Measurements from ENCODE around the gene ZC3H12C. TPM values are rescaled to one million over a fixed set of nuclear protein-coding genes. Genes with fewer than 3 reads are reported as not detected.
A peak's percentile ranks its signal among the peaks of the same experiment; 100 is the strongest.

The ZC3H12C gene
- polyA plus RNA-seq, 3 donors from 2014 or later: not detected

DNA sequence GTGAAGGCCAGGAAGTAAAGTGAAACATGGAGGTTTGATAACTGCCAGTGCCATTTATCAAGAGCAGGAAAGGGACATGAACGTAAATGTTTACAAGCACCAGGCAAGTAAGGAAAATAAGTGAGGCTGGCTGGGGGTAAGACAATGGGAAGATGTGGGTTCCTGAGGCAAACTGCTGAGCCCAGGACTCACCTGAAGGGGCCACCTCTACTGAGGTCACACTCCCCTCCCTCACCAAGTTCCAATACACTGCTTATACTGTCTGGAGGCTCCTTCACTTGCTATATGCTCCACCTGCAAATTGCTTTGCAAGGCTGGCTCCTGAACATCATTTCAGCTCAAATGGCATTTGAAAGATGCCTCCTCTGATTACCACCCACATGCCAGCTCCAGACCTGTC lies 10.3 kb upstream of the ZC3H12C start:
- Mint-ChIP-seq H3K27ac (no peak overlapping the region), H3K4me3 (no peak overlapping the region), H3K9me3 (peaks cover 0 to 5% (median under 1%) of the 10 kb centered on the region in 6 donors), H3K27me3 (ENCODE audit: low read depth in 3 of 3) (peaks cover 0 to 4% (median 0%) of the 10 kb centered on the region in 3 donors), H3K36me3 (no peaks in the 10 kb centered on the region), H3K4me1 (no peaks in the 10 kb centered on the region)
- no peak for DNase-seq

DNA sequence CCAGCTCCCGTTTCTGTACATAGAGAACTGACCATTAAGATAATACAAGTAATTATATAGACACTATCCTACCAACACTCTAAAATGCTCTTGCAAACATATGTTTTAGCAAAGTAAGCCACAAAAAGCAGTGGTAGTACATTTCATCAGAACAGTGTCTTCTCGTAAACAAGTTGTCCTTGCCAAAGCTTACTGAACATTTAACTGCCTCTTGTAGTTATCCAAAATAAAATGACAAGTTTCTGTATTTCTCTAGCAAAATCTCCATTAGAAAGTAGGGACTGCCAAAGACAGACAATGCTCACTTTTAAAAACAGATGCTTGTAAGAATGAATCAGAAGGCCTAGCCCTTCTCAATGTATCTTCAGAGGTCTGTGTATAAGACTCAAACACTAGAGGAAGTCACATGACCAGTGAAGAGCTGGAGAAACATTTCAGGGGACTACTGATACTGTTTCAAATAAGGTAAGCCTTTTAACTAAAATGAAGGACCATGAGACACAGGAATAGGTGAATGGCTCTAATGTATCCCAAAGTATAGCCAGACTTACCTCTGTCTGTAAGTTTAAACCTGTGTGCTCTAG lies 7.8 kb upstream of the ZC3H12C start:
- H3K27me3 Mint-ChIP-seq (ENCODE audit: low read depth in 3 of 3): peaks cover 0 to 4% (median 0%) of the 10 kb centered on the region in 3 donors
- no peaks in the 10 kb centered on the region for H3K36me3 Mint-ChIP-seq
- no peak overlapping the region for H3K4me3 Mint-ChIP-seq
- H3K27ac Mint-ChIP-seq: no peak overlapping the region
- H3K9me3 Mint-ChIP-seq: peaks cover 0 to 2% (median 0%) of the 10 kb centered on the region in 6 donors
- H3K4me1 Mint-ChIP-seq: no peaks in the 10 kb centered on the region
- DNase-seq: no peak

DNA sequence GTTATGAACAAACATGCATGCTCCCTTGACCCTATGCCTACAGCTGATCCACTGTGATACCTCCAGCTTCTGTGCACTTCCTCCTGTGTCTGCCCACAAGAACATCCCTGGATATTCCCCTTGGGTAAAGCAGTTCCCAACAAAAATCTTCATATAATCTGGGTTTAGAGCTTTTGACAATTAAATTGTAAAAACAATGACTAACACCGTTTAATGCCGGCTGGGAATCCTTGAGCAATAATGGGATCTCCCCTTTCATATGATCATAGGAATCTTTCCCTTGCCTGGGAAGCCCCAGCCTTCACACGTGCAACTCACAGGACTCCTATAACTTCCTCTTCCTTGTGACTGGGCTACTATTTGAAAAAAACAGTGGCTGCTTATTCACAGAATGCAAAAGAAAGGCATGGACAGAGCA lies 6.3 kb upstream of the ZC3H12C start:
- Mint-ChIP-seq H3K27me3 (ENCODE audit: low read depth in 3 of 3) (peaks cover 2 to 3% (median 3%) of the 10 kb centered on the region in 3 donors), H3K27ac (no peak overlapping the region), H3K4me3 (no peak overlapping the region), H3K36me3 (no peaks in the 10 kb centered on the region), H3K4me1 (no peaks in the 10 kb centered on the region), H3K9me3 (peaks cover 0 to under 1% (median 0%) of the 10 kb centered on the region in 6 donors)
- DNase-seq: no peak

- Mint-ChIP-seq H3K9me3 (peaks cover 0 to 4% (median 0%) of the 10 kb centered on the region in 6 donors), H3K27ac (no peak overlapping the region), H3K4me1 (peaks cover 4 to 5% of the 10 kb centered on the region in 2 donors), H3K27me3 (ENCODE audit: low read depth in 3 of 3) (peaks cover 5 to 6% (median 6%) of the 10 kb centered on the region in 3 donors), H3K36me3 (no peaks in the 10 kb centered on the region), H3K4me3 (no peak overlapping the region)
- DNase-seq: no peak
These were observed 5.2 kb upstream of the ZC3H12C start for GRCh38 chr11:110087812-110088534.

- H3K4me1 Mint-ChIP-seq: peaks cover 4 to 6% of the 10 kb centered on the region in 2 donors
- no peak overlapping the region for H3K27ac Mint-ChIP-seq
- H3K4me3 Mint-ChIP-seq: no peak overlapping the region
- H3K36me3 Mint-ChIP-seq: no peaks in the 10 kb centered on the region
- peaks cover 6% of the 10 kb centered on the region in 3 donors for H3K27me3 Mint-ChIP-seq (ENCODE audit: low read depth in 3 of 3)
- no peak for DNase-seq
- peaks cover 0 to 4% (median 0%) of the 10 kb centered on the region in 6 donors for H3K9me3 Mint-ChIP-seq
These were observed 4.5 kb upstream of the ZC3H12C start for GRCh38 chr11:110088535-110089344.

- Mint-ChIP-seq H3K27ac (no peak overlapping the region), H3K9me3 (peaks cover 0 to 4% (median 0%) of the 10 kb centered on the region in 6 donors), H3K27me3 (ENCODE audit: low read depth in 3 of 3) (peaks cover 6 to 13% (median 6%) of the 10 kb centered on the region in 3 donors), H3K36me3 (no peaks in the 10 kb centered on the region), H3K4me3 (no peak overlapping the region), H3K4me1 (peaks cover 8 to 12% of the 10 kb centered on the region in 2 donors)
- no peak for DNase-seq
These were observed 3.4 kb upstream of the ZC3H12C start for GRCh38 chr11:110089617-110090282.

DNA sequence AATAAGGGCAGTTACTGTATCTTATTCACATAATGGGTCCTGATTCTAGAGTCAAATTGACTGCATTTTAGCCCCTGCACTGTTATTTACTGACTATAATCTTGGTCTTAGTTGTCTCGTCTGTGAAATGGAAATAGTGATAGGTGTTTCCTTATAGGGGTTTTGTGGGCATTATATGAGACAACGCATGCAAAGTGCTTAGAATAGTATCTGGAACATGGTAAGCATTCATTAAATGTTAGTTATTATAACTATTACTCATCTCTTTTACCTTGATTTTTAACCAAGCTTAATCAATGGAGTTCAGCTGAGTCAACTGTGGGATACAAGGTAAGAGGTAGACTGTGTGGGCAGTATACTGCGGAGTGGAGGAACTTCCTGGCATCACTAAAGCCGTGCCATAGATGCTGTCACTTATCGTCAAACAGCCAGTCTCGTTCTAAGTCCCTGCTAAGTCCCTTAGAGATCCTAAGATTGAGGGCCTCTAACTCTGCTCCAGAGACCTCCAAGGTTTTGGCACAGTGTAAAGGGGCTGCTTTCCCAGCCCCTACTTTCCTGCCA lies 2.6 kb upstream of the ZC3H12C start:
- H3K27ac Mint-ChIP-seq: no peak overlapping the region
- H3K4me1 Mint-ChIP-seq: peaks cover 8 to 12% of the 10 kb centered on the region in 2 donors
- H3K36me3 Mint-ChIP-seq: no peaks in the 10 kb centered on the region
- H3K4me3 Mint-ChIP-seq: no peak overlapping the region
- peaks cover 6 to 17% (median 6%) of the 10 kb centered on the region in 3 donors for H3K27me3 Mint-ChIP-seq (ENCODE audit: low read depth in 3 of 3)
- DNase-seq: no peak
- peaks cover 0 to 6% (median 0%) of the 10 kb centered on the region in 6 donors for H3K9me3 Mint-ChIP-seq

GRCh38 chr11:110092111-110092514 lies 1.1 kb upstream of the ZC3H12C start:
- Mint-ChIP-seq H3K4me1 (peaks cover 8 to 12% of the 10 kb centered on the region in 2 donors), H3K9me3 (peaks cover 0 to 7% (median 0%) of the 10 kb centered on the region in 6 donors), H3K36me3 (no peaks in the 10 kb centered on the region), H3K27ac (no peak overlapping the region), H3K4me3 (peak overlapping the region; percentile 57 to 77 (median 62)), H3K27me3 (ENCODE audit: low read depth in 3 of 3) (peaks cover 3 to 26% (median 6%) of the 10 kb centered on the region in 3 donors)
- DNase-seq: no peak

DNA sequence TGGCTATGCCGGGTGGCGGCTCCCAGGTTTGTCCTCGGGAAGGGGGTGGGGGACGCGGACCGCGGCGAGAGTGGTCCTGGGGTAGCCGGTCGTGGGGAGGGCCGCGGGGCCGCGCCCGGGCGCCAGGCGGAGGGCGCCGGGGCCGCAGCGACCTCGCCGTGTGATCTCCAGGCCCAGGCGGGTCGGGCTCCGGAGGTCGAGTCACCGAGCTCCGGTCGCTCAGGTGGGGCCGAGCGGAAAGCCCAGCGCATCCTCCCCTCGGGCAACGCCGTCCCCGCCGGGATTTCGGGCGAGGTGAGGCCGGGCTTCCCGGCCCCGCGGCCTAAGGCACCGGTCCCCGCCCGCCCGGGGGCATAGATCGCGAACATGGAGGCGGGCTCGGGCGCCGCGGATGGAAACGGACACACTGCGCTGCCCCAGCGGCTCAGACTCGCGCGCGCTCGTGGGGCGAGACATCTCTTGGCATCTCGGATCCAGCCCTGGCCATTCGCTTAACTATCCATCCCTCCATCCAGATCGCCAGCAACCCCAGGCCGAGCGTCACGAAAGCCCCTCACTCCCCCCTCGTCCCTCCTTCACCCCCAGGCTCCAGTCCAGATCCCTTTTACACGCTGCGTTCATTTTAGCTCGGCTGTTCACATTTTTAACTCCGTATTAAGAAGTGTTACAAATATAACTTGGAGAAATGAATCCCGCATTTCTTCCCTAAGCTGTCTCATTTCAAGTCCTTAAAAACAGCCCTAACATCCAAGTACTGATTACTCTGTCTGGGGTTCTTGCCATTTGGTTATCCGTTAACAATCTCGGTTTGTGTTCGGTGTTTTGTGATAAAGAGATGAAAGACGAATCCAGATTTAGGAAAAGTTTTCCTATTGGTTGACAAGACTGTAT lies 460 bp downstream of the ZC3H12C start:
- Mint-ChIP-seq H3K9me3 (peaks cover 0 to 7% (median 0%) of the 10 kb centered on the region in 6 donors), H3K27ac (no peak overlapping the region), H3K4me1 (peaks cover 8 to 12% of the 10 kb centered on the region in 2 donors), H3K4me3 (peak overlapping the region in 4 of 5 donors; percentile 53 to 72 (median 62)), H3K27me3 (ENCODE audit: low read depth in 3 of 3) (peaks cover 3 to 26% (median 6%) of the 10 kb centered on the region in 3 donors), H3K36me3 (no peaks in the 10 kb centered on the region)
- DNase-seq: no peak

DNA sequence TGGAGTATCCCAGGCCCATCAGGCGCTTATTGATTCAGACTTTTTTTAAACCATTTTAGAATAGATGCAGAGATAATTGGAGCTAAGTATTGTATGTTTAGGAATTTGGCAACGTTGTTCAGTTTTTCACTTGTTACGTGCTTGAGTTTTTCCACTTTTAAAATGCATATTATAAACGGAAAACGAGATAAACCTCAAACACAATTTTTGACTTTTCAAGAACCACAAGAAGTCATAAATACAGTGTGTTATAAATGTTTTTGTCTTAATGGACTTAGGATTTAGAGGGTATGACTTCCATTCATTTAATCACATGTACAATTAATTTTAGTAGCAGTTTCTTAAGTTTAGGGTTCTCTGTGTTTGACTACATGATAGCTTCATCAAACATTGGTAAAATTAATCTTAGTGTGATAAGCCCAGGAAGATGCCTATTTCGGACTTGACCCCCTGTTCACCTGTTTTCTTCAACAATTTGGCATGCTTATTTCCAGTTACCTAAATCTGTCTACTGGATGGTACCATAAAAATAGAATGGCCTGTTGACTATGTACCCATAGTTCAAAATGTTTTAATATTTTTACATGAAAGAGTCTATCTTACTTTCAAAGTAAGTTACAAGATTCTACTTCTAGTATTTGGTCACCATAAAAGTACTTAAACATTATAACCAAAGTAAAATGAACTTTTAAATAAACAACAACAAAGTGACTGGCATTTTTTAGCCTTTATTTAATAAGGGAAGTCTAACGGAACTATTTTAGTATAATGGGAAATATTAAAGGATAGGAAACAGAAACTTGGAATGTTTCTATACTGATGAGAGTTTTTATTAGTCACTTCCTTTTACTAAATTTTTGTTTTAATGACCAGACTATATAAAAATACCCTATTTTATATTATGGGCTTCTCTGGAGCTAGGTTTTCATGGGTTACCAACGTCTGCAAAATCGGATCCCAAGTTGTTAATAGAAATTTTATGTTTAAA lies 1.4 kb downstream of the ZC3H12C start:
- H3K4me1 Mint-ChIP-seq: peaks cover 8 to 12% of the 10 kb centered on the region in 2 donors
- H3K27ac Mint-ChIP-seq: no peak overlapping the region
- peaks cover 0 to 7% (median 0%) of the 10 kb centered on the region in 6 donors for H3K9me3 Mint-ChIP-seq
- H3K36me3 Mint-ChIP-seq: no peaks in the 10 kb centered on the region
- DNase-seq: no peak
- H3K4me3 Mint-ChIP-seq: peak overlapping the region in 2 of 5 donors; percentile 69 to 72
- H3K27me3 Mint-ChIP-seq (ENCODE audit: low read depth in 3 of 3): peaks cover 3 to 26% (median 6%) of the 10 kb centered on the region in 3 donors

DNA sequence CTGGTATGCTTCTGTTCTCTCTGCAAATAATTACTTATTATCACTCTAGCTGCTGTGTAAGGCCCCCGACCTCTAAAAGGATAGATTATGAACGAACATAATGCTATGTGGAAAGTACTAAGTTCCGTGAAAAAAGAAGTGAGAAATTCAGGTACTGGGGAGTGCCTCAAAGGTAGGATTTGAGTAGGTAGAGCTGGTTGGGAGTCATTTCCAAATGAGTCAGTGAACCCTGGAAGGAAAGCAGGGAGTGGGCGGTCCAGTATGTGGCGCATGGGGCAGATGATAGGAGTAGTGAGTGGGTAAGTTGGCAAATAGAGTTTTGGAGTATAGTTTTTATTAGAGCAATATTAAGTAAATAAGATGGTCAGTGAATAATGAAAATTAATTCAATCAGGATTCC lies 2.4 kb downstream of the ZC3H12C start:
- Mint-ChIP-seq H3K27ac (no peak overlapping the region), H3K4me3 (no peak overlapping the region), H3K4me1 (peaks cover 8 to 12% of the 10 kb centered on the region in 2 donors), H3K27me3 (ENCODE audit: low read depth in 3 of 3) (peaks cover 5 to 26% (median 6%) of the 10 kb centered on the region in 3 donors), H3K36me3 (no peaks in the 10 kb centered on the region), H3K9me3 (peaks cover 0 to 7% (median 0%) of the 10 kb centered on the region in 6 donors)
- no peak for DNase-seq

Measured in immature natural killer cell (primary cell).